RKO (cell line): ENCODE data around the gene ARHGAP29.

Source experiments
- DNase-seq: peaks from one replicate; pipeline ENCODE4 v3.0.0-alpha.2; 2016; ENCODE audit warnings: low spot score

ARHGAP29 gene

GRCh38 chr1:94235189-94236012 is 2.0 kb downstream of the ARHGAP29 start:
- no peak for DNase-seq

- no peak for DNase-seq
These were observed 2.8 kb downstream of the ARHGAP29 start for GRCh38 chr1:94234615-94235014.

- DNase-seq: no peak
These were observed 5.6 kb downstream of the ARHGAP29 start for GRCh38 chr1:94231746-94232145.

GRCh38 chr1:94230920-94231319 is 6.5 kb downstream of the ARHGAP29 start:
- no peak for DNase-seq

- no peak for DNase-seq
These were observed 8.6 kb downstream of the ARHGAP29 start for GRCh38 chr1:94228640-94229375.

- DNase-seq: no peak
These were observed 9.8 kb downstream of the ARHGAP29 start for GRCh38 chr1:94227624-94228023.

- DNase-seq: no peak
These were observed 11.5 kb downstream of the ARHGAP29 start for GRCh38 chr1:94225845-94226244.

GRCh38 chr1:94218332-94218731 is 19.1 kb downstream of the ARHGAP29 start:
- DNase-seq: no peak

GRCh38 chr1:94215955-94216354 is 21.4 kb downstream of the ARHGAP29 start:
- no peak for DNase-seq

- no peak for DNase-seq
These were observed 27.4 kb downstream of the ARHGAP29 start for GRCh38 chr1:94209982-94210381.

GRCh38 chr1:94209425-94209824 is 28.0 kb downstream of the ARHGAP29 start:
- peak; percentile 10 for DNase-seq

GRCh38 chr1:94207695-94208094 is 29.7 kb downstream of the ARHGAP29 start:
- no peak for DNase-seq

- no peak for DNase-seq
These were observed 31.7 kb downstream of the ARHGAP29 start for GRCh38 chr1:94205639-94206038.

GRCh38 chr1:94202241-94202640 is 35.1 kb downstream of the ARHGAP29 start:
- DNase-seq: no peak

GRCh38 chr1:94199398-94199797 is 38.0 kb downstream of the ARHGAP29 start:
- DNase-seq: no peak

GRCh38 chr1:94194079-94194865 is 43.1 kb downstream of the ARHGAP29 start:
- DNase-seq: no peak

GRCh38 chr1:94193128-94193527 is 44.3 kb downstream of the ARHGAP29 start:
- DNase-seq: no peak

- DNase-seq: no peak
These were observed 46.2 kb downstream of the ARHGAP29 start for GRCh38 chr1:94191216-94191615.

- no peak for DNase-seq
These were observed 50.4 kb downstream of the ARHGAP29 start for GRCh38 chr1:94186946-94187345.

- no peak for DNase-seq
These were observed 54.1 kb downstream of the ARHGAP29 start for GRCh38 chr1:94183197-94183815.

GRCh38 chr1:94182191-94182590 is 55.2 kb downstream of the ARHGAP29 start:
- no peak for DNase-seq

- no peak for DNase-seq
These were observed 56.7 kb downstream of the ARHGAP29 start for GRCh38 chr1:94180650-94181049.
